Measurements from ENCODE around the gene ATP2A1. TPM values are rescaled to one million over a fixed set of nuclear protein-coding genes. Genes with fewer than 3 reads are reported as not detected.

Gene ATP2A1
- total RNA-seq, 1 experiment from 2014 or later: 2.9 TPM

- no peak within 1 kb of the TSS for H3K4me3 ChIP-seq (ENCODE audit: low read depth in 2 of 2, low read length in 2 of 2)
- DNase-seq (ENCODE audit: low read depth, low spot score): no peak
- H3K27me3 ChIP-seq (ENCODE audit: control insufficient read depth, insufficient read depth, low read length): no peaks in the 10 kb centered on the region
- no peak for ATAC-seq
- in situ Hi-C loops (cut with HindIII; ENCODE audit: low pct_unique_long_range_greater_than_20kb, low sequenced_read_pairs) (no loop called here), intact Hi-C loops (cut with micrococcal nuclease; ENCODE audit: unreplicated experiment) (no loop called here)
- H3K36me3 ChIP-seq (ENCODE audit: control insufficient read depth, insufficient read depth, low read length): no peaks in the 10 kb centered on the region
- ChIA-PET CTCF (no interaction called here), POLR2A (no interaction called here)
- TF ChIP-seq POLR2AphosphoS5 (IDR thresholded peaks at IDR 0.05; ENCODE audit: low read depth, low read length) (no peak), SIN3A (IDR thresholded peaks at IDR 0.05; ENCODE audit: borderline replicate concordance, insufficient read depth, low read depth, low read length) (no peak), CTCF (IDR thresholded peaks at IDR 0.05) (no peak), TCF7L2 (IDR thresholded peaks at IDR 0.05; ENCODE audit: low read depth, low read length) (no peak)
- TF ChIP-seq, protein P1, sequence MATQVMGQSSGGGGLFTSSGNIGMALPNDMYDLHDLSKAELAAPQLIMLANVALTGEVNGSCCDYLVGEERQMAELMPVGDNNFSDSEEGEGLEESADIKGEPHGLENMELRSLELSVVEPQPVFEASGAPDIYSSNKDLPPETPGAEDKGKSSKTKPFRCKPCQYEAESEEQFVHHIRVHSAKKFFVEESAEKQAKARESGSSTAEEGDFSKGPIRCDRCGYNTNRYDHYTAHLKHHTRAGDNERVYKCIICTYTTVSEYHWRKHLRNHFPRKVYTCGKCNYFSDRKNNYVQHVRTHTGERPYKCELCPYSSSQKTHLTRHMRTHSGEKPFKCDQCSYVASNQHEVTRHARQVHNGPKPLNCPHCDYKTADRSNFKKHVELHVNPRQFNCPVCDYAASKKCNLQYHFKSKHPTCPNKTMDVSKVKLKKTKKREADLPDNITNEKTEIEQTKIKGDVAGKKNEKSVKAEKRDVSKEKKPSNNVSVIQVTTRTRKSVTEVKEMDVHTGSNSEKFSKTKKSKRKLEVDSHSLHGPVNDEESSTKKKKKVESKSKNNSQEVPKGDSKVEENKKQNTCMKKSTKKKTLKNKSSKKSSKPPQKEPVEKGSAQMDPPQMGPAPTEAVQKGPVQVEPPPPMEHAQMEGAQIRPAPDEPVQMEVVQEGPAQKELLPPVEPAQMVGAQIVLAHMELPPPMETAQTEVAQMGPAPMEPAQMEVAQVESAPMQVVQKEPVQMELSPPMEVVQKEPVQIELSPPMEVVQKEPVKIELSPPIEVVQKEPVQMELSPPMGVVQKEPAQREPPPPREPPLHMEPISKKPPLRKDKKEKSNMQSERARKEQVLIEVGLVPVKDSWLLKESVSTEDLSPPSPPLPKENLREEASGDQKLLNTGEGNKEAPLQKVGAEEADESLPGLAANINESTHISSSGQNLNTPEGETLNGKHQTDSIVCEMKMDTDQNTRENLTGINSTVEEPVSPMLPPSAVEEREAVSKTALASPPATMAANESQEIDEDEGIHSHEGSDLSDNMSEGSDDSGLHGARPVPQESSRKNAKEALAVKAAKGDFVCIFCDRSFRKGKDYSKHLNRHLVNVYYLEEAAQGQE (IDR thresholded peaks at IDR 0.05; ENCODE audit: insufficient read depth in 1 of 2, low read depth in 2 of 2, low read length in 1 of 2): no peak
- H3K9me3 ChIP-seq (ENCODE audit: control insufficient read depth, insufficient read depth, low read depth, low read length): no peaks in the 10 kb centered on the region
- no peak within 1 kb of the TSS for H3K27ac ChIP-seq (ENCODE audit: low read length)
- H3K4me1 ChIP-seq (ENCODE audit: control insufficient read depth, insufficient read depth, low read length): no peaks in the 10 kb centered on the region
- no TSS peak for BruUV-seq (replicated peaks)
Observed at GRCh38 chr16:28931801-28932225, 53.5 kb downstream of the ATP2A1 start, which contains the start of gene CD19. Gene CD19, plus strand, starts transcription at chr16:28931971. Its CDS starts 30 bp downstream, at chr16:28932001.

DNA sequence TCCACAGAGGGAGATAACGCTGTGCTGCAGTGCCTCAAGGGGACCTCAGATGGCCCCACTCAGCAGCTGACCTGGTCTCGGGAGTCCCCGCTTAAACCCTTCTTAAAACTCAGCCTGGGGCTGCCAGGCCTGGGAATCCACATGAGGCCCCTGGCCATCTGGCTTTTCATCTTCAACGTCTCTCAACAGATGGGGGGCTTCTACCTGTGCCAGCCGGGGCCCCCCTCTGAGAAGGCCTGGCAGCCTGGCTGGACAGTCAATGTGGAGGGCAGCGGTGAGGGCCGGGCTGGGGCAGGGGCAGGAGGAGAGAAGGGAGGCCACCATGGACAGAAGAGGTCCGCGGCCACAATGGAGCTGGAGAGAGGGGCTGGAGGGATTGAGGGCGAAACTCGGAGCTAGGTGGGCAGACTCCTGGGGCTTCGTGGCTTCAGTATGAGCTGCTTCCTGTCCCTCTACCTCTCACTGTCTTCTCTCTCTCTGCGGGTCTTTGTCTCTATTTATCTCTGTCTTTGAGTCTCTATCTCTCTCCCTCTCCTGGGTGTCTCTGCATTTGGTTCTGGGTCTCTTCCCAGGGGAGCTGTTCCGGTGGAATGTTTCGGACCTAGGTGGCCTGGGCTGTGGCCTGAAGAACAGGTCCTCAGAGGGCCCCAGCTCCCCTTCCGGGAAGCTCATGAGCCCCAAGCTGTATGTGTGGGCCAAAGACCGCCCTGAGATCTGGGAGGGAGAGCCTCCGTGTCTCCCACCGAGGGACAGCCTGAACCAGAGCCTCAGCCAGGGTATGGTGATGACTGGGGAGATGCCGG is 54.3 kb downstream of the ATP2A1 start:
- DNase-seq (ENCODE audit: low read depth, low spot score): no peak
- ChIA-PET CTCF (interaction anchor here (0.6 kb wide), 1 partner anchor 45 kb away, joined by 3 read pairs; no protein-coding TSS in a partner anchor), POLR2A (interaction anchor here (0.5 kb wide), 1 partner anchor 94 kb away, joined by 6 read pairs; no protein-coding TSS in a partner anchor)
- in situ Hi-C loops (cut with HindIII; ENCODE audit: low pct_unique_long_range_greater_than_20kb, low sequenced_read_pairs) (no loop called here), intact Hi-C loops (cut with micrococcal nuclease; ENCODE audit: unreplicated experiment) (no loop called here)
- TF ChIP-seq POLR2AphosphoS5 (IDR thresholded peaks at IDR 0.05; ENCODE audit: low read depth, low read length): no peak
- no peak for TF ChIP-seq SIN3A (IDR thresholded peaks at IDR 0.05; ENCODE audit: borderline replicate concordance, insufficient read depth, low read depth, low read length)
- TF ChIP-seq, protein P1 (IDR thresholded peaks at IDR 0.05; ENCODE audit: insufficient read depth in 1 of 2, low read depth in 2 of 2, low read length in 1 of 2): no peak
- TF ChIP-seq TCF7L2 (IDR thresholded peaks at IDR 0.05; ENCODE audit: low read depth, low read length): no peak
- no peak for TF ChIP-seq CTCF (IDR thresholded peaks at IDR 0.05)
- BruUV-seq (replicated peaks): no TSS peak
- H3K27ac ChIP-seq (ENCODE audit: low read length): no peak overlapping the region
- no peak for ATAC-seq
- no peaks in the 10 kb centered on the region for H3K36me3 ChIP-seq (ENCODE audit: control insufficient read depth, insufficient read depth, low read length)
- H3K4me1 ChIP-seq (ENCODE audit: control insufficient read depth, insufficient read depth, low read length): no peaks in the 10 kb centered on the region
- no peaks in the 10 kb centered on the region for H3K27me3 ChIP-seq (ENCODE audit: control insufficient read depth, insufficient read depth, low read length)
- H3K9me3 ChIP-seq (ENCODE audit: control insufficient read depth, insufficient read depth, low read depth, low read length): no peaks in the 10 kb centered on the region
- no peak overlapping the region for H3K4me3 ChIP-seq (ENCODE audit: low read depth in 2 of 2, low read length in 2 of 2)

Measured in Panc1 (cell line).